Pancreas (tissue), 10 donors: ENCODE data around the gene SPEM2. TPM values are rescaled to one million over a fixed set of nuclear protein-coding genes. Genes with fewer than 3 reads are reported as not detected.

Experiments
- ATAC-seq, 4 donors: fragments of 200-7000 bp; cut with Tn5 transposase; one replicate each; pipeline versions ENCODE4 v1.8.0 to v1.9.1; 2020; ENCODE audit warnings: mild to moderate bottlenecking in 4 of 4, moderate library complexity in 4 of 4
- DNase-seq, 6 donors: peaks; one replicate each; pipeline ENCODE4 v3.0.0-alpha.2; 2020
- FAIRE-seq: peaks from 2 replicates; lab custom pipeline; 2012; peaks lifted over from hg19 to GRCh38; lab: Jason Lieb, UNC
- H3K27ac ChIP-seq, 4 donors: fragments of 200-600 bp; sonication (generic); 1 replicate in 3 of 4; 2 replicates in 1 of 4; pipeline versions ENCODE4 v1.5.0 to v1.8.0; 2020
- H3K27me3 ChIP-seq, 4 donors: fragments of 200-600 bp; one replicate each; pipeline ENCODE4 v1.8.0; 2021
- H3K36me3 ChIP-seq, 3 donors: fragments of 200-600 bp; sonication (generic) in 1 of 3; one replicate each; pipeline versions ENCODE4 v1.5.0 to v1.8.0; 2020 to 2021
- H3K4me1 ChIP-seq, 3 donors: fragments of 200-600 bp; one replicate each; pipeline ENCODE4 v1.8.0; 2021
- H3K4me3 ChIP-seq, 4 donors: fragments of 200-600 bp; sonication (generic) in 2 of 4; one replicate each; pipeline versions ENCODE4 v1.5.0 to v1.8.0; 2020 to 2021
- H3K9me3 ChIP-seq, 4 donors: fragments of 200-600 bp; one replicate each; pipeline ENCODE4 v1.8.0; 2021
- WGBS, 2 donors: extraction: QIAGEN DNeasy Blood & Tissue Kit; methylation state at CpG; one replicate each; pipeline ENCODE4 v1.1.7; 2013; 5-methylcytosine and 5-hydroxymethylcytosine counted together
- intact Hi-C, 3 donors: fragments of 100-400 bp; cut with DNase I; formaldehyde crosslinking; loops; one replicate each; pipeline versions ENCODE4 v1.11.1 to v1.14.2; 2022
- polyA plus RNA-seq, 2 donors: library from polyadenylated mRNA; stranded (reverse); fragments of 200-250 nt; gene quantifications; one replicate each; pipeline ENCODE4 v1.2.3, GENCODE V29; 2013
- total RNA-seq, 6 donors: library from RNA; stranded (reverse); fragmentation: NEBNext Ultra II Directional in 4 of 6; extraction: Animal tissue kit (Norgen Biotek cat#: 25700) in 4 of 6; gene quantifications; one replicate each; pipeline versions ENCODE4 v1.2.1 to v1.2.4, GENCODE V29; 2021 to 2023
- TF ChIP-seq, protein P1 (sequence below), 4 donors: fragments of 200-600 bp; sonication (generic) in 3 of 4; IDR thresholded peaks; one replicate each; pipeline versions ENCODE4 v1.5.0 to v1.8.0; 2021; ENCODE audit warnings: antibody characterized with exemption in 4 of 4
- donor health status: healthy with polysubstance abuse.
- donor health status: DM: no; HTN: no; CAD: no; lungs with moderate emphysema.
- donor health status: DM: no; HTN: no; CAD: no.
- donor health status: control.
- donor health status: control.
- donor health status: Bipolar disorder and iron deficiency.
- donor health status: DM: yes; HTN: yes; CAD: no.
- donor health status: DM: no; HTN: no; CAD: no.
- donor health status: DM: no; HTN: no; CAD: no.
- donor health status: DM: yes; HTN: yes; CAD: no.

The SPEM2 gene
- total and polyA plus RNA-seq, 8 donors, result not detected

DNA sequence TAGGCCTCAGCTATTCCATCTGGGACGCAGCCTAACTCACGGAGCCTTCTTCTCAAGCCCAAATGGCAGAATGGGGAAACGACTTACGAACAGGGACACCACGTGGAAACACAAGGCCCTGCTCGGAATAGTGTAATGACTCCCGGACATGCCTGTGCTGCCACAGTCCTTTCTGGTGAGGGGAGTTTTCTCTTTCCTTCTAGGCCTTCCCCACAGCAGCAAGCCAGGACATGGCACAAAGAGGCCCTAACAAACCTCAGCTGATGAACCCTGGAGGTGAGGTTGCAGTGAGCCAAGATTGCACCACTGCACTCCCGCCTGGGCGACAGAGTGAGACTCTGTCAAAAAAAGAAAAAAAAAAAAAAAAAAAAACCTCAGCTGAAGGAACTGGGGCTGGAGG lies 38.7 kb downstream of the SPEM2 start:
- Histone ChIP-seq H3K9me3 (no peaks in the 10 kb centered on the region), H3K27ac (no peak overlapping the region), H3K27me3 (no peaks in the 10 kb centered on the region), H3K36me3 (peaks cover 0 to 25% (median 5%) of the 10 kb centered on the region in 3 donors), H3K4me1 (peaks cover 0 to 4% (median 3%) of the 10 kb centered on the region in 3 donors), H3K4me3 (no peak overlapping the region)
- no peak for ATAC-seq
- WGBS, 2 donors, result 91 to 93% methylated on average over 9 of the region's 9 CpGs
- intact Hi-C loops, result no loop called here
- no peak for FAIRE-seq
- DNase-seq, result peak in 1 of 6 donors; percentile 16
- TF ChIP-seq, protein P1, sequence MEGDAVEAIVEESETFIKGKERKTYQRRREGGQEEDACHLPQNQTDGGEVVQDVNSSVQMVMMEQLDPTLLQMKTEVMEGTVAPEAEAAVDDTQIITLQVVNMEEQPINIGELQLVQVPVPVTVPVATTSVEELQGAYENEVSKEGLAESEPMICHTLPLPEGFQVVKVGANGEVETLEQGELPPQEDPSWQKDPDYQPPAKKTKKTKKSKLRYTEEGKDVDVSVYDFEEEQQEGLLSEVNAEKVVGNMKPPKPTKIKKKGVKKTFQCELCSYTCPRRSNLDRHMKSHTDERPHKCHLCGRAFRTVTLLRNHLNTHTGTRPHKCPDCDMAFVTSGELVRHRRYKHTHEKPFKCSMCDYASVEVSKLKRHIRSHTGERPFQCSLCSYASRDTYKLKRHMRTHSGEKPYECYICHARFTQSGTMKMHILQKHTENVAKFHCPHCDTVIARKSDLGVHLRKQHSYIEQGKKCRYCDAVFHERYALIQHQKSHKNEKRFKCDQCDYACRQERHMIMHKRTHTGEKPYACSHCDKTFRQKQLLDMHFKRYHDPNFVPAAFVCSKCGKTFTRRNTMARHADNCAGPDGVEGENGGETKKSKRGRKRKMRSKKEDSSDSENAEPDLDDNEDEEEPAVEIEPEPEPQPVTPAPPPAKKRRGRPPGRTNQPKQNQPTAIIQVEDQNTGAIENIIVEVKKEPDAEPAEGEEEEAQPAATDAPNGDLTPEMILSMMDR (IDR thresholded peaks at IDR 0.05), result no peak

DNA sequence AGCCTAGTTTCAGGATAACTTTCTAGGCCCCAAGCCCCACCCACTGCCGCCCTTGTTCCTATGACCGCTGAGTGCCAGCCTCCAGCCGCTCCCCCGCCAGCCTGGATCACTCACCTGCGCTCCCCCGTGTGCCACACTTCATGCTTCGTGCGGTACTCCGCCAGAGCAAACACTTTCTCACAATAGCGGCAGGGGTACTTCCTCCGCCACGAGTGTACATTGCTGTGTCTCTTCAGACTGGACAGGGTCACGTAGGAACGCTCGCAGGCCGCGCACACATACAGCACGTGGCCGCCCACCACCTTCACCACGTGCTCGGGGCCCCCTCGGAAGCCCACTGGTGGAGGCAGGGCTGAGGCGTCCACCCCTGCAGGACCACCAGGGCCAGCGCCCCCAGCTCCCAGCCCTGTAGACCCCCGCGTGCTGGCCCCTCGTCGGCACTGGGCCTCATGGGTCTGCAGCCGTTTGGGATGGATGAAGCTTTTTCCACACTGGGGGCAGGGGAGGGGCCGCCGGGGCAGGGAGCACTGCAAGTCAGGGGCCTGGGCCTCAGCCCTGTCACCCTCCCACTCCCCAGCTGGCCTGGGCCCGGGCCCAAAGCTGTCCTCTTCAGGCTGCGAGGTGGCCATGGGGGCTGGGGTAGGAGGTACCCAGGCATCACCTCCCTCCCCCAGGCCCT lies 40.3 kb downstream of the SPEM2 start:
- 91 to 92% methylated on average over 31 to 33 of the region's 33 CpGs for WGBS, 2 donors
- peak in 1 of 6 donors; percentile 74 for DNase-seq
- Histone ChIP-seq H3K27me3 (no peaks in the 10 kb centered on the region), H3K36me3 (peaks cover 0 to 25% (median 5%) of the 10 kb centered on the region in 3 donors), H3K27ac (no peak overlapping the region), H3K4me1 (peaks cover 11 to 14% (median 14%) of the 10 kb centered on the region in 3 donors), H3K9me3 (no peaks in the 10 kb centered on the region), H3K4me3 (no peak overlapping the region)
- no peak for FAIRE-seq
- TF ChIP-seq, protein P1 (IDR thresholded peaks at IDR 0.05), result no peak
- ATAC-seq, result no peak
- intact Hi-C loops, result no loop called here

DNA sequence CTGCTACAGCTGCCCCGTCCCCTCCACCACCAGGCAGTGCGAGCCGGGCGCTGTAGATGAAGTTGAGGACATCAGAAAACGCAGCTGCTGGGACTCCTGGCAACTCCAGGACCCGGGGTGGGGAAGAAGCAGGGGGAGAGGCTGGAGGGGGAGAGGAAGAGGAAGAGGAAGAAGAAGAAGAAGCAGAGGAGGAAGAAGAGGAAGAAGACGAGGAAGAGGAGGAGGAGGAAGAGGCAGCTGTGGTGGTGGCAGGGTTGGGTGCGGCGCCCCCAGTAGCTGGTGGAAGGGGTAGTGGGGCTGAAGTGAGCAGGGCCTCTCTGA lies 40.9 kb downstream of the SPEM2 start:
- Histone ChIP-seq H3K36me3 (peaks cover 0 to 25% (median 5%) of the 10 kb centered on the region in 3 donors), H3K27ac (peak overlapping the region in 2 of 4 donors; percentile 30 to 47), H3K9me3 (no peaks in the 10 kb centered on the region), H3K4me1 (peaks cover 17 to 19% (median 18%) of the 10 kb centered on the region in 3 donors), H3K27me3 (no peaks in the 10 kb centered on the region), H3K4me3 (no peak overlapping the region)
- no peak for ATAC-seq
- no peak for FAIRE-seq
- TF ChIP-seq, protein P1 (IDR thresholded peaks at IDR 0.05), result no peak
- DNase-seq, result no peak
- intact Hi-C loops, result no loop called here
- 89 to 97% methylated on average over 9 of the region's 9 CpGs for whole genome bisulfite sequencing, 2 donors

DNA sequence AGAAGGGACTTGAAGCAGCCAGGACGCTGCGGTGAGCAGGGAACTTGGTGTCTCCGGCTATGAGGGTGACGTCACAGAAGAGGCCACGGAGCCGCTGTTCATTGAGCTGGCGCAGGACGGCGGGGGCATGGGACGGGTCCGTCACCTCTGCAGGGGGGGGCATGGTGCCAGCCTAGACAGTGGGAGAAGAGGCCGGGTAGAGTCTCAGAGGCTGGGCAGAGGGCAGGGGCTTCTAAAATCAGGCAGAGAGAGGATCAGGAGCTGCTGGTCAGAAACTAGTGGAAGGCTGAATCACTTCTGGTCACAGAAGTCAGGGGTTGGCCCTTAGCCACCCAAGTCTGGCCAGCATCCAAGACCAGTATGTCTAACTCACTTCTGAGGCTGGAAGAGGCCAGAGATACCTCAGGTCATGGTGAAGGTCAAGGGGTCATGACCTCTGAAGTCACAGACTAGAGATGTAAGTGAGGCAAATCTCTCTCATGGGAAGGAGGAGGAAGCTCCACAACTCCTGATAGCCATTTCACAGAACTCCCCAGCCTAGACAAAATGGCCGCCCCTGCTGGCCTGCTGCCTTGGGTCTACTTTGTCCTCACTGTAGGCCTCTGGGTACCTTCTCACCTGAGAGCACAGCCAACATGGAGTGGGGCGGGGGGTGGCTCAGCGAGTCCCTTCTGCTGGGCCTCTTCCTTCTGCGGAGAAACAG lies 41.4 kb downstream of the SPEM2 start:
- H3K36me3 ChIP-seq, result peaks cover 0 to 25% (median 5%) of the 10 kb centered on the region in 3 donors
- peak in 3 of 6 donors; percentile 67 to 72 (median 70) for DNase-seq
- H3K4me3 ChIP-seq, result no peak overlapping the region
- 84% methylated on average over 16 of the region's 16 CpGs for WGBS, 2 donors
- no peaks in the 10 kb centered on the region for H3K27me3 ChIP-seq
- H3K4me1 ChIP-seq, result peaks cover 19 to 24% (median 22%) of the 10 kb centered on the region in 3 donors
- peak in 2 of 4 donors; percentile 10 to 46 for ATAC-seq
- intact Hi-C loops, result no loop called here
- no peaks in the 10 kb centered on the region for H3K9me3 ChIP-seq
- TF ChIP-seq, protein P1 (IDR thresholded peaks at IDR 0.05), result no peak
- peak overlapping the region in 3 of 4 donors; percentile 3 to 47 (median 30) for H3K27ac ChIP-seq
- no peak for FAIRE-seq
